Lower leg skin (tissue), 3 donors: ENCODE data around the gene LIMS4.
"Not testable (repeated sequence)": the region's sequence is repeated elsewhere in the genome, so short reads cannot be mapped to it uniquely, and the experiment has no call there.

Experiments used
- CTCF ChIP-seq, 3 donors: fragments of 450-650 bp; IDR thresholded peaks; one replicate each; pipeline ENCODE4 v1.5.1; 2016; ENCODE audit warnings: antibody characterized with exemption in 3 of 3, mild to moderate bottlenecking in 3 of 3, moderate library complexity in 2 of 3
- POLR2A ChIP-seq, 2 donors: fragments of 450-650 bp; IDR thresholded peaks; one replicate each; pipeline ENCODE4 v1.6.1; 2016 to 2017; ENCODE audit warnings: antibody characterized with exemption in 2 of 2, mild to moderate bottlenecking in 1 of 2, moderate library complexity in 1 of 2

GRCh38 chr2:110460318-110460717 lies 12.3 kb downstream of the LIMS4 start:
- TF ChIP-seq CTCF, POLR2A (IDR thresholded peaks at IDR 0.05): not testable (repeated sequence)
